CD4-positive, alpha-beta T cell (primary cell): ENCODE measurements around the gene GBX1. TPM values are rescaled to one million over a fixed set of nuclear protein-coding genes. Genes with fewer than 3 reads are reported as not detected.

Experiments
- ATAC-seq: fragments of 200-7000 bp; cut with Tn5 transposase; one replicate; pipeline ENCODE4 v1.10.0; 2022; ENCODE audit warnings: mild to moderate bottlenecking; ENCODE audit not compliant: poor library complexity
- CTCF ChIA-PET: fragments of 350-600 bp; sonication (Branson Sonifier 250); formaldehyde crosslinking; loops from one replicate; lab custom pipeline; 2021; ENCODE audit warnings: antibody characterized with exemption, inconsistent platforms; lab: Charles Lee
- POLR2A ChIA-PET: fragments of 350-600 bp; sonication (Branson Sonifier 250); formaldehyde crosslinking; loops from one replicate; lab custom pipeline; 2021; ENCODE audit warnings: antibody characterized with exemption, inconsistent platforms; lab: Charles Lee
- DNase-seq, 14 experiments: peaks; one replicate each; pipeline ENCODE4 v3.0.0-alpha.2; 2013 to 2020; ENCODE audit warnings: mixed read lengths in 2 of 14
- H3K27ac ChIP-seq, 2 donors: one replicate each; pipeline versions ENCODE4 v1.5.1 to v1.7.0; 2013; ENCODE audit warnings: low read length in 2 of 2, low read depth in 1 of 2, mild to moderate bottlenecking in 1 of 2
- H3K27me3 ChIP-seq, 2 experiments: 1 replicate in 1 of 2; 2 replicates in 1 of 2; pipeline versions ENCODE4 v1.6.1 to v1.7.0; 2013; ENCODE audit warnings: low read length in 2 of 2, control low read depth in 1 of 2, mild to moderate bottlenecking in 1 of 2, moderate library complexity in 1 of 2; ENCODE audit not compliant: insufficient read depth in 2 of 2, control insufficient read depth in 1 of 2
- H3K36me3 ChIP-seq: one replicate; pipeline ENCODE4 v1.6.1; 2013; ENCODE audit warnings: low read length, control low read depth; ENCODE audit not compliant: insufficient read depth
- H3K4me1 ChIP-seq: one replicate; pipeline ENCODE4 v1.6.1; 2013; ENCODE audit warnings: low read length, control low read depth; ENCODE audit not compliant: insufficient read depth
- H3K4me3 ChIP-seq: one replicate; pipeline ENCODE4 v1.5.1; 2013; ENCODE audit warnings: mild to moderate bottlenecking, low read length, moderate library complexity
- H3K9me3 ChIP-seq, 2 experiments: 1 replicate in 1 of 2; 2 replicates in 1 of 2; pipeline versions ENCODE4 v1.6.1 to v1.7.0; 2013; ENCODE audit warnings: low read length in 2 of 2, mild to moderate bottlenecking in 2 of 2, control low read depth in 1 of 2, moderate library complexity in 1 of 2; ENCODE audit not compliant: control insufficient read depth in 1 of 2, insufficient read depth in 1 of 2
- H3K27ac Mint-ChIP-seq: one replicate; pipeline ENCODE4 v1.8.0; 2020; ENCODE audit warnings: mixed read lengths
- H3K27me3 Mint-ChIP-seq: one replicate; pipeline ENCODE4 v1.8.0; 2021; ENCODE audit warnings: mixed read lengths
- H3K36me3 Mint-ChIP-seq: one replicate; pipeline ENCODE4 v1.8.0; 2021; ENCODE audit warnings: low read depth, mixed read lengths
- H3K4me1 Mint-ChIP-seq: one replicate; pipeline ENCODE4 v1.8.0; 2021; ENCODE audit warnings: low read depth, mixed read lengths
- H3K4me3 Mint-ChIP-seq: one replicate; pipeline ENCODE4 v1.8.0; 2020; ENCODE audit warnings: mild to moderate bottlenecking, mixed read lengths
- H3K9me3 Mint-ChIP-seq: one replicate; pipeline ENCODE4 v1.8.0; 2020; ENCODE audit warnings: mixed read lengths
- CTCF ChIP-seq: fragments of 200-600 bp; IDR thresholded peaks from one replicate; pipeline ENCODE4 v1.8.0; 2022; ENCODE audit warnings: antibody characterized with exemption, mild to moderate bottlenecking
- intact Hi-C, 2 experiments: fragments of 100-400 bp; cut with DNase I in 1 of 2; cut with micrococcal nuclease in 1 of 2; formaldehyde crosslinking; loops; one replicate each; pipeline versions ENCODE4 v1.15.1 to v1.9.0; 2023 to 2025; cut with DNase I, micrococcal nuclease
- total RNA-seq, 174 experiments: library from RNA in 2 of 174; stranded (reverse) in 2 of 174; gene quantifications; one replicate each; pipeline ENCODE4 v1.2.3 and lab custom pipeline; 2021 to 2026

GBX1 gene
- total RNA-seq, 2 experiments from 2014 or later: not detected

- no peaks in the 10 kb centered on the region for H3K9me3 ChIP-seq
- ATAC-seq: no peak
- no peak for TF ChIP-seq CTCF
- H3K36me3 ChIP-seq: no peaks in the 10 kb centered on the region
- CTCF ChIA-PET: no interaction called here
- no peak overlapping the region for H3K4me3 ChIP-seq
- H3K4me1 Mint-ChIP-seq: no peaks in the 10 kb centered on the region
- no peaks in the 10 kb centered on the region for H3K36me3 Mint-ChIP-seq
- no peak overlapping the region for H3K27ac ChIP-seq
- H3K4me3 Mint-ChIP-seq: no peak overlapping the region
- POLR2A ChIA-PET: no interaction called here
- H3K4me1 ChIP-seq: no peaks in the 10 kb centered on the region
- DNase-seq: no peak
- no peaks in the 10 kb centered on the region for H3K9me3 Mint-ChIP-seq
- intact Hi-C loops: no loop called here
- H3K27me3 ChIP-seq: no peaks in the 10 kb centered on the region
- H3K27me3 Mint-ChIP-seq: no peaks in the 10 kb centered on the region
- H3K27ac Mint-ChIP-seq: no peak overlapping the region
Measured at GRCh38 chr7:151185762-151186639, 18.5 kb upstream of the GBX1 start.

GRCh38 chr7:151181011-151181431 lies 13.5 kb upstream of the GBX1 start:
- ATAC-seq: no peak
- Histone ChIP-seq H3K27me3 (no peaks in the 10 kb centered on the region), H3K4me3 (no peak overlapping the region), H3K27ac (no peak overlapping the region), H3K36me3 (no peaks in the 10 kb centered on the region), H3K4me1 (no peaks in the 10 kb centered on the region), H3K9me3 (peaks cover 0 to 1% of the 10 kb centered on the region in 2 experiments)
- POLR2A ChIA-PET: no interaction called here
- Mint-ChIP-seq H3K27ac (no peak overlapping the region), H3K27me3 (peaks cover 12% of the 10 kb centered on the region), H3K4me1 (no peaks in the 10 kb centered on the region), H3K4me3 (no peak overlapping the region), H3K9me3 (no peaks in the 10 kb centered on the region), H3K36me3 (no peaks in the 10 kb centered on the region)
- no peak for TF ChIP-seq CTCF
- DNase-seq: peak in 1 of 14 experiments; percentile 17
- intact Hi-C loops: no loop called here
- CTCF ChIA-PET: no interaction called here

GRCh38 chr7:151179946-151180345 lies 12.5 kb upstream of the GBX1 start:
- ChIA-PET CTCF (no interaction called here), POLR2A (no interaction called here)
- Histone ChIP-seq H3K27ac (no peak overlapping the region), H3K4me3 (no peak overlapping the region), H3K36me3 (no peaks in the 10 kb centered on the region), H3K4me1 (peaks cover 1% of the 10 kb centered on the region), H3K27me3 (peaks cover 0 to 5% of the 10 kb centered on the region in 2 experiments), H3K9me3 (peaks cover 0 to 10% of the 10 kb centered on the region in 2 experiments)
- intact Hi-C loops: loop anchor here in 1 of 2 experiments (10.0 kb wide), 1 partner anchor 895 kb away; no protein-coding TSS in a partner anchor
- no peak for TF ChIP-seq CTCF
- Mint-ChIP-seq H3K9me3 (no peaks in the 10 kb centered on the region), H3K36me3 (no peaks in the 10 kb centered on the region), H3K4me3 (no peak overlapping the region), H3K4me1 (no peaks in the 10 kb centered on the region), H3K27ac (no peak overlapping the region), H3K27me3 (peaks cover 19% of the 10 kb centered on the region)
- DNase-seq: no peak
- no peak for ATAC-seq
